Fibroblast of skin of back (primary cell): Measurements from ENCODE around the gene TRAF7.
"Not testable (repeated sequence)": the region's sequence is repeated elsewhere in the genome, so short reads cannot be mapped to it uniquely, and the experiment has no call there.

Experiments used
- DNase-seq: peaks from one replicate; pipeline ENCODE4 v3.0.0-alpha.2; 2013

The TRAF7 gene

GRCh38 chr16:2203119-2203688 is 47.6 kb downstream of the TRAF7 start:
- not testable (repeated sequence) for DNase-seq

GRCh38 chr16:2204416-2205103 is 49.0 kb downstream of the TRAF7 start:
- no peak for DNase-seq

GRCh38 chr16:2205104-2205966 is 49.8 kb downstream of the TRAF7 start, which contains the start of gene MLST8:
Gene MLST8, plus strand, starts transcription at chr16:2205454. Its CDS starts 632 bp downstream, at chr16:2206086.
- peak; percentile 79 for DNase-seq

GRCh38 chr16:2205967-2206313 is 50.4 kb downstream of the TRAF7 start:
- no peak for DNase-seq

GRCh38 chr16:2206420-2206779 is 50.8 kb downstream of the TRAF7 start:
- DNase-seq: no peak

- no peak for DNase-seq
Measured at GRCh38 chr16:2206780-2207433, 51.3 kb downstream of the TRAF7 start.

- no peak for DNase-seq
Measured at GRCh38 chr16:2207872-2208271, 52.3 kb downstream of the TRAF7 start.

GRCh38 chr16:2208308-2208707 is 52.7 kb downstream of the TRAF7 start:
- DNase-seq: no peak

- no peak for DNase-seq
Measured at GRCh38 chr16:2208772-2209171, 53.2 kb downstream of the TRAF7 start.

GRCh38 chr16:2209258-2210008 is 53.9 kb downstream of the TRAF7 start:
- no peak for DNase-seq

GRCh38 chr16:2210009-2210332 is 54.4 kb downstream of the TRAF7 start:
- no peak for DNase-seq

GRCh38 chr16:2210386-2211365 is 55.1 kb downstream of the TRAF7 start, which contains the start of gene BRICD5:
Gene BRICD5, minus strand, starts transcription at chr16:2210863. Its CDS starts 30 bp downstream, at chr16:2210833.
- DNase-seq: no peak

- no peak for DNase-seq
Measured at GRCh38 chr16:2211923-2212347, 56.4 kb downstream of the TRAF7 start.

- no peak for DNase-seq
Measured at GRCh38 chr16:2212362-2213324, 57.1 kb downstream of the TRAF7 start.

GRCh38 chr16:2213817-2214718 is 58.5 kb downstream of the TRAF7 start:
- DNase-seq: no peak

- DNase-seq: no peak
Measured at GRCh38 chr16:2214719-2214968, 59.1 kb downstream of the TRAF7 start, which contains the start of gene PGP. Gene PGP, minus strand, starts transcription at chr16:2214840. Its CDS starts 63 bp downstream, at chr16:2214777.

- DNase-seq: no peak
Measured at GRCh38 chr16:2216330-2216729, 60.7 kb downstream of the TRAF7 start.

GRCh38 chr16:2223221-2223941 is 67.8 kb downstream of the TRAF7 start, which contains the start of gene E4F1:
Gene E4F1, plus strand, starts transcription at chr16:2223591. Its CDS starts 23 bp downstream, at chr16:2223614.
- DNase-seq: peak; percentile 100
